ENCODE results near the gene IL2RG. TPM values are rescaled to one million over a fixed set of nuclear protein-coding genes. Genes with fewer than 3 reads are reported as not detected.

Gene IL2RG
- total RNA-seq = 100 to 1,000 TPM; 498 to 518 TPM

GRCh38 chrX:71111141-71111843 is at the start of gene IL2RG:
TSS of gene IL2RG (minus strand) at chrX:71111577. CDS start at chrX:71111539, 38 bp downstream.

GRCh38 chrX:71144651-71145050 is 33.3 kb upstream of the IL2RG start, which contains the start of gene NLGN3:
TSS of gene NLGN3 (plus strand) at chrX:71144841. CDS start at chrX:71147750, 2,909 bp downstream.

GRCh38 chrX:71118032-71118984 is 6.9 kb upstream of the IL2RG start, which contains the start of gene MED12:
TSS of gene MED12 (plus strand) at chrX:71118596. CDS start at chrX:71118755, 159 bp downstream.

GRCh38 chrX:71106427-71106826 is 5.0 kb downstream of the IL2RG start, which contains the start of gene CXorf65:
TSS of gene CXorf65 (minus strand) at chrX:71106740. CDS start at chrX:71106556, 184 bp downstream.

GRCh38 chrX:71095555-71095980 is 15.8 kb downstream of the IL2RG start, which contains the start of gene FOXO4:
TSS of gene FOXO4 (plus strand) at chrX:71095851. CDS start at chrX:71096529, 678 bp downstream.

GRCh38 chrX:71068044-71068918 is 43.1 kb downstream of the IL2RG start, which contains the start of gene SNX12:
TSS of gene SNX12 (minus strand) at chrX:71068334. CDS start at chrX:71068306, 28 bp downstream.

Other genes with a start within 250 kb of the IL2RG start
- not detected for gene TEX11, start 202.9 kb downstream of the IL2RG start, total RNA-seq
- not detected for gene SLC7A3, start 180.5 kb downstream of the IL2RG start, total RNA-seq
- gene SNX12, start 43.2 kb downstream of the IL2RG start, total RNA-seq = 10 to 100 TPM; 34.5 to 38.2 TPM
- gene FOXO4, start 15.7 kb downstream of the IL2RG start, total RNA-seq = 10 to 100 TPM; 15.8 to 16.8 TPM
- gene CXorf65, start 4.8 kb downstream of the IL2RG start, total RNA-seq = 10 to 100 TPM; 33.1 to 37.7 TPM
- 10 to 100 TPM; 56.5 to 57.2 TPM for gene MED12, start 7.0 kb upstream of the IL2RG start, total RNA-seq
- 1 to 10 TPM; 1.3 to 1.4 TPM for gene NLGN3, start 33.3 kb upstream of the IL2RG start, total RNA-seq
- gene GJB1, start 111.6 kb upstream of the IL2RG start, total RNA-seq = not detected
- 10 to 100 TPM; 28.3 to 31.3 TPM for gene ZMYM3, start 142.6 kb upstream of the IL2RG start, total RNA-seq
- 100 to 1,000 TPM; 412 to 423 TPM for gene NONO, start 172.1 kb upstream of the IL2RG start, total RNA-seq
- gene ITGB1BP2, start 190.2 kb upstream of the IL2RG start, total RNA-seq = 1 to 10 TPM; 3.9 to 4.5 TPM

Data from activated naive CD4-positive, alpha-beta T cell treated with anti-CD3 and anti-CD28 coated beads, Interleukin-2, amount 10 ng/mL, durations not matched to agents 5 hours and 36 hours (primary cell).